GM11168 (cell line): Measurements from ENCODE around the gene NT5C3A.
"Not testable (repeated sequence)": the region's sequence is repeated elsewhere in the genome, so short reads cannot be mapped to it uniquely, and the experiment has no call there.

Experiments used
- in situ Hi-C: fragments of 300-500 bp; cut with MboI; formaldehyde crosslinking; loops from one replicate; pipeline ENCODE4 v1.12.0; 2022; ENCODE audit warnings: low sequenced_read_pairs; ENCODE audit not compliant: unreplicated experiment

NT5C3A gene

DNA sequence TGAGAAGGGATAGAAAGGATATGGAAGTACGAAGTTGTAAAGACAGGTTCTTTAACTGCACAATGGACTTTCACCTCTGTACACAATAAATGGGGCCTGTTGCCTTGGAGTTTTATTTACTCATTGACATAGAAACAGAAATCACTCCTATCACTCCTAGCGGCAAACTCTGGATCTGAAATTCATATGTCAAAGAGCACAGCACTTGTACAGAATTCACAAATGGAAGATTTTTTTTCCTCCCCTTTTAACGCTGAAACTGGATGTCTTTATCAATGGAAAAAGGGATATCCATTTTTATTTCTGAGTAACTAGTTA, 18.2 kb downstream of the NT5C3A start:
- in situ Hi-C loops: no loop called here

DNA sequence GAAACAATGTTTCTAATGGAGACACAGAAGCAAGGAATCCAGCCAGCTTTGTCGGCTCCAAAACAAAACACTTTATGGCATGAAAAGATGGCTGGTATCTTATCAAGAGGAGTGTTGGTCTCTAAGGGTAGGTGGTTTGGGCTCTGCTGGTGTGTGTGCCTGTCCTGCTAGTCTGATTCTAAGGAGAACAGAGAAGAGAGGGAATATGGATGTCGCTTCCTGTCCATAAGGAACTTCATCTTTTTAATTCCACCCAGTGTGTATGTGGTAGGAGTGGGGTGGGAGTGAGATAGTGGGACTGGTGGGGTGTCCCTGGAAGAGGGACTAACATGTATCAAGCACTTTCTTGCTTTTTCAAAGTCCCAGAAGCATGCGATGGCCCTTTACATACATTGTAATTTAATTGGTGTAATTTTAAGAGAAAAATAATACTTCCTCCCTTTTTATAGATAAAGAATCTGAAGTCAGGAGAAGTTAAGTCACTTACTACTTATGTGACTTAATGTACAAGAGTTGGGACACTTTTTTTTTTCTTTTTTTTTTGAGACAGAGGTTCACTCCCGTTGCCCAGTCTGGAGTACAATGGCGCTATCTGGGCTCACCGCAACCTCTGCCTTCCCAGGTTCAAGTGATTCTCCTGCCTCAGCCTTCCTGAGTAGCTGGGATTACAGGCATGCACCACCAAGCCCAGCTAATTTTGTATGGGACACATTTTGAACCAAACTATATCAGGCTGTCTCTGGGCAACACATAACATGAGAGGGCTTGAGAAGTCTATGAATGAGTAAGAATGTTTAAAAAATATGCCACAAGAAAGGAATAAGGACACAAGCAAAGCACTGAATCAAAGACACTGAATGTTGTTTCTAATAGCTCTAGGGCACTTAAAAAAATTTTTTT, 18.8 kb downstream of the NT5C3A start:
- in situ Hi-C loops: no loop called here

DNA sequence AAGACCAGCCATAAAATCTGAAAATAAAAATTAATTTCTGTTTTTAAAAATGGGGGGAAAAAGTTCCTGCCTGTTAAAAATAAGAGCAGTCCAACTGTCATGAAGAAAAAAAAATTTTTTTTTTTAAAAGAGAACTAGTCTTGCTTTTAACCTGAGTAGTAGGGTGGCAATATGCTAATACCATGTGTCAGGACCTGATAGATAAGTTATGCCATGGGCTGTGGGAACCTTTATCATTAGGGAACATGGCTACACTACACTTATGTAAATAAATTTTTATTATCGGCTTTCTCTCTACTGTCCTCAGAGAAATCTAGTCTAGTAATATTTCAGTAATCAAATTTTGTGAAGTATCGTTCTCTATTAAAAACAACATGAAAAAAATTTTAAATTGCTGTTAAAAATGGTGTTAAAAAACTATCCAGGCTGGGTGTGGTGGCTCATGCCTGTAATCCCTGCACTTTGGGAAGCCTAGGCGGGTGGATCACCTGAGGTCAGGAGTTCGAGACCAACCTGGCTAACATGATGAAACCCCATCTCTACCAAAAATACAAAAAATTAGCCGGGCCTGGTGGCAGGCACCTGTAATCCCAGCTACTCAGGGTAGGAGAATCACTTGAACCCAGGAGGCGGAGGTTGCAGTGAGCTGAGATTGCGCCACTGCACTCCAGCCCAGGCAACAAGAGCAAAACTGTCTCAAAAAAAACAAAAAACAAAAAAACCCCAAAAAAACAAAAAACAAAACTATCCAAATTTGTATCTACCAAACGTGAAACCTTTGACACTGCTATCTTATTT, 20.7 kb downstream of the NT5C3A start:
- in situ Hi-C loops: no loop called here

DNA sequence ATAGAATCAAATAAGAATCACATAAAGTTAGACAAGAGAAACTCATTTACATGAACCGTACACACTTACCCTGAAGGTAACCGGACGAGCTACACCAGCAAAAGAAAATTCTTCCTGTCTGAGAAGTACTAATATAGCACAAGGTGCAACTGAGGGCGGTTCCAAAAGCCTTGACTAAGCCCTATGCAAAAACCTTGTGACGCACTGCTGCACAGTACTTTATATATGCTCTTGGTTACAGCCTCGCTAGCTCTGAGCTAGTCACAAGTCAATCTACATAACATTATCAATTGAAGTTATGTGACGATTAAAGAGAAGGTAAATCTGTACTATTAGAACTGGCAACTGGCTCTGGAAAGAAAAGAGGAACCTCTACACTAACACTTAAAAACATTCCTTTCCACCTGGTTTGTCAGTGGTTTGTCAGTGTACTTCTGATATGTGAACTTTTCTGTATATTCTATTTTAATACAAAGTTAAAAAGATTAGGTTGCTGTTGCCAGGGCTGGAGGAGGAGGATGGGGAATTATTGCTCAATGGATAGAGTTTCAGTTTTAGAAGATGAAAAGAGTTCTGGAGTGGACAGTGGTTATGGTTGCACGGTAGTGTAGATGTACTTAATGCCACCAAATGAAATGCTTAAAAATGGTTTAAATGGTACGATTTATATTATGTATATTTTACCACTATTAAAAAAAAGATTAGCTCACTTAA, 21.6 kb downstream of the NT5C3A start:
- in situ Hi-C loops: no loop called here

DNA sequence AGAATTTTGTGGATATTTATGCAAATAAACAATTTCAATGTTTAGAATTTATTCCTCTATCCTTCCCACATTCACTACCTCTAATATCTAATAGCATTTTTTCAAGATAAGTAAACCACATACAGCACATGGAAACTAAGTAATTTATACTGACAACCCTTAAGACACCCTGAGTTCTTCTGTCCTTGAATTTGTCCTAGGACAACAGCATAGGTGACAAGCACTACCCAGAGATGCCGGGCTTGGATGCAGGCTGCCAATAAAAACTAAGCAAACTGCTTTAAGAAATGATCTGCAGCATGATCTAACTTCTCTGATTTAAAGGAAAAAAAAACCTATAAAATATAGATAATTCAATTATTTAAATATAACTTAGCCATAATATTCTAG, 22.7 kb downstream of the NT5C3A start:
- in situ Hi-C loops: no loop called here

DNA sequence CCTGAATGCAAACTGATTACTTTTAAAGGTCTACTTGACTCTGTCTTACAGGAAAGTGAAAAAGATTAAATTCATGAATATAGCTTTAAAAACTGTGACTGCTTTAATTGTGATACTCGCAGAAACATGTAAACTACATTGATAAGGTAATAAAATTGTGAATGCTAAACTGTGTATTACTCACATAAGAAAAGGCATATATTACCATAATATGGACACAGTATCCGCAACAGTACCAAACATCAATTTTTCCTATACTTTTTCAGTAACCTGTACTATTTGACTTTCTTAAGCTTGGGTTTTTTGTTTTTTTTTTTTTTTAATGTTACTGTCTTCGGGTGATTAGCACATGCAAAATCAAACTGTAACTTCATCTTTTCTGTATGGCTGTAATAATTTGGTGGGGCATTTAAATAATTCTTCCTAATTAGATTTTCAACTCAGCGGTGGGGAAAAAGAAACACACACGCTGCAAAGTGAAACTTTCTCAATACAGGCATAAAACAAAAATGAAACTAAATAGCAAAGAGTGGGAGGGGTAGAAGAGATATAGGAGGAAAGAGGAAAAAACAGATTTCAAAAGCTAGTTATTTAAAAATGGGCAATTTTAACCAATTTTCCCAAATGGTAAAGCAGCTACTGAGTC, 23.2 kb downstream of the NT5C3A start:
- in situ Hi-C loops: no loop called here

DNA sequence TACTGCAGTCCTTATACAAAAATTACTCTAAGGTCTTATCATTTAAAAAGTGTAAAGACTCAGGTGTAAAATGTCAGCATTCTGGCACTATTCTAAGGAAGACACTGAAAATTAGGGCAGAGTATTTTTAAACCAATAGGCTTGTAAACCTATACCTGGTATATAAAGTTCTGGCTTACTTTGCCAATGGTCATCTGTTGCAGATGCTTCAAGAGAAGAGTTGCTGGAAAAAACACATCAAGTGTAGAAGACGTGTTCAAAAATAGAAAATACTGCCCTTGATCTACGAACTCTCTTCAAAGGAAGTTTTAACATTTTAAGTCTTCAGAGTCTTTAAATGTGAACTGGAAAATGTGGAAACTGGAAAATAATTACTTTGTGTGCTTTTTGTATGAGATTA, 23.9 kb downstream of the NT5C3A start:
- in situ Hi-C loops: no loop called here

DNA sequence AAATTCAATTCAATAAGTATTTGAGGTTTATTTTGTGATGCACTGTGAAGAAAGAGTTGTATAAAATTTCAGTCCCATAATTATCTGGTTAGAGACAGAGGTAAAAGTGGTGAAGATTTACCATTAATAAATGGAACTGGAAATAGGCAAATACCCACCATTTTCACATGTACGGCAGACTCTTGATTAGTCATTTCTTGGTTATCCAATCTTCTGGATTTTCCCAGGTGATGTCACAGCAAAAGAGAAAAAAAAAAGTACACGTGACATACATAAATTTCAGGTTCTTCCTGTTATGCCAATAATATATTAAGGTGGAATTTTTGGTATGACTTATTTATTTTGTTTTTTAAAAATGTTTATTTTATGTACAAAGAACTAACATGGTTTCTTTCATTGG, 26.8 kb downstream of the NT5C3A start:
- in situ Hi-C loops: no loop called here

DNA sequence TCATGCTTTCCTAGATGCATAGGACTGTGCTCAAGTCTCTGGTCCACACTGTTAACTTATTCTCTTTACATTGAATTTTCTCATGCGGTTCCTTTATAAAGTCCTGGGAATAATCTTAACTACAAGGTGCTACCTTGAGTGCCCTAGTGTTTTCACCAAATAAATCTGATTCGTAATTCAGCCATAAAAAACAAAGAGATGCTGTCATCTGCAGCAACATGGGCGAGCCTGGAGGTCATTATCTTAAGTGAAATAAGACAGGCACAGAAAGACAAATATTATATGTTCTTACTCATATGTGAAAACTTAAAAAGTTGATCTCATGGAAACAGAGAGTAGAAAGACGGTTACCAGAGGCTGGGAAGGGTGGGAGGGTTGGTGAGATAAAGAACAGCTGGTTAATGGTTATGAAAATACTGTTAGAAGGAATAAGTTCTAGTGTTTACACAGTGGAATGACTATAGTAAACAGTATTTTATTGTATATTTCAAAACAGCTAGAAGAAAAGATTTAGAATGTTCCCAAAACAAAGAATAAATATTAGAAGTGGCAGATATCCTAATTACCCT, 38.3 kb downstream of the NT5C3A start:
- in situ Hi-C loops: no loop called here

DNA sequence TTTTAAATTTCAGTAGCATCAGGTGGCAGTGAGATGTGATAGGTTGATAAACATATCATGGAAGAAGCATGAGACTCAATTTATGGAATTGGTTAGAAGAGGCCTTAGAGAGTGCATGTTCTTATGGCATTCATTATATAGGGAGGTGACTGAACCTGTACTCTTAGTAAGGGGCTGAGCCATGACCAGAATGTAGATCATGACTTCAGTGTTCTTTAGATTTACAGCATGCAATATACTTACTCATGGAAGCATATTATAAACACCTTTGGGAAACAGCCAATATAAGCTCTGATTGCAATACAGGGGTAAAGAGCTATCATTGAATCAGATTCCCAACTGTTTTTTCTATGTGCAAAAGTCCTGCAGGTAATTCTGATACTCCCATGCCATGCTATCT, 50.2 kb downstream of the NT5C3A start:
- in situ Hi-C loops: no loop called here

DNA sequence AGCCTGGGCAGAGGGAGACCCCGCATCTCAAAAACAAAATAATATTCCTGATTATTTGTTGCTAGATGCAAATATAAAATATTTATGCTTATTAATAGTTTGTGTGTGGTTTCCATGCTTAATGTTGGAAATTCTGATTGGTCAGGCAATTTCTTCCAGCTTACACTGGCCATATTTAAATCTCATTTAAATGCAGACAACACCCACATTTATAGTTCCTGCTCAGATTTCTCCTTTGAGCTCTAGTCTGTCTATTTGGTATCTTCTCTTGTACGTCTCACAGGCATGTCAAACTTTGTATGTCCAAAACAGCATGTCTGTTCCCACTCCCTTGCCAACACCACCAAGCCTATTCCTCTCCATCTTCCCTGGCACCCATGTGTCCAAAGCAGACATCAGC, 52.8 kb downstream of the NT5C3A start:
- in situ Hi-C loops: no loop called here

DNA sequence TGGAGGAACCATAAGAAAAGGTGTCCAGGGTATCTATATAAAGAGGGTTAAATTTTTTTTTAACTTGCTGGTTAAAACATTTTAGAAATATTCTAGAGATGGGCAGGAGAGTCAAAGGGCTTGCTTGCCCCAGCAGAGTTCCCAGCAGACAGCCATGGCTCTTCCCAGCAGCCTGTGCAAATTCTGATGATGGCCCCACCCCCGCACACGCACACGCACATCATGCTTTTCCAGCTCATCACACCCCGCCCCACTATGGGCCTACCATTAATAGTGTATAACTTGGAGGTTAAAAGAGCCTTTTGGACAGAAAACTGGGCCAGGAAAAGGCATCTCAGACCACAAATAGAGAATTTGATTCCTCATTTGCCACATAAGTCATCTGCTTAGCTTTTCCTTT, 56.9 kb downstream of the NT5C3A start:
- in situ Hi-C loops: not testable (repeated sequence)

DNA sequence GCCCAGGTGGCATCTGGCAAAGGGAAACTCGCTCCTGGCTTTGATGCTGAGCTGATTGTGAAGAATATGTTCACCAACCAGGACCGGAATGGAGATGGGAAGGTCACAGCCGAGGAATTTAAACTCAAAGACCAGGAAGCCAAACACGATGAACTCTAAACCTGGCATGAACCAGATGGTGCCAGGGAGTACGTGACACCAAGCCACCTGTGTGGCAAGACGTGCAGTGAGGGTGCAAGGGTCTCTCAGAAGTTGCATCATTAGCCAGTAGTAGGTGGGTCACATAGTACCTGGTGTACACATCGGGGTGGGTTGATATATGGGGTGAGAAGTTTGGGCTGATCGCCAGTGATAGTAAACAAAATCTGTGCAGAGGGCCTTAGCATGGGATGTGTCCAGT, 57.4 kb downstream of the NT5C3A start:
- in situ Hi-C loops: not testable (repeated sequence)

DNA sequence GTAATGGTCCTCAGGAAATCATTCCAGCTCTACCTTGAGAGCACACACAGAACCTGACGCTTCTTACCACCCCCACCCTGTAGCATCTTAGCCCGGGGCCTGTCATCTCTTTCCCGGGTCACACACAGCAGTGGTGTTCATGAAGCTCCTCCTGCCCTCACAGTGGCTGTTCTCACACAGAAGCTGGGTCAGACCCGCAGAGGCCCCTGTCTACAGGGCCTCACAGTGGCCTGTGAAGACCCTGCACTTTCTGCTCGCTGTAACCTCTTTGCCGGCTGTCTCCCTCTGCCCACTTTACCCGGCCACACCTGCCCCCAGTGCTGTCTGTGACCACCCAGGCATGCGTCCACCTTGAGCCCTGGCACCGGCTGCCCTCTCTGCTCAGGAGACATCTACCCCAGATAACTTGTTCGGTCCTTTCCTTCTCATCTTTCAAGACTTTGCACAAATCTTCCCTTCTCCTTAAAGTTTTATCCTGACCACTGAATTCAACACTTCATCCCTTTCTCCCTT, 58.4 kb downstream of the NT5C3A start:
- in situ Hi-C loops: not testable (repeated sequence)

DNA sequence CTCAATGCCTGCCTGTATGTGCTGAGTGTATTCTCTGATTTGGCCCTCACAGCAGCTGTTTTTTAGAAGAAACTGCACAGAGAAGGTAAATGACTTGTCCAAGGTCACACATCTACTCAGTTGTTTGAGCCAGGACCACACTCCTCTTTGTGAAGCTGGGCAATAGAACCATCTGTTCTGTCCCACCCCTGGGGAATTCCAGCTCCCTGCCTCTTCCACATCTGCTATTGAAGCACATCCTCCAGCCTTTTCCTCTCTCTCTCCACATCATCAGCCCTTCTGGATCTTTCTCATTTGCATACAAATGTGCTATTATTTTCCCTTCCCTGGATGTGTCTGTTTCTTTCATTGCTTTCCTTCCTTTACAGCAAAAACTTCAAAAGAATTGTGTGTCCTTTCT, 59.5 kb downstream of the NT5C3A start:
- in situ Hi-C loops: not testable (repeated sequence)

DNA sequence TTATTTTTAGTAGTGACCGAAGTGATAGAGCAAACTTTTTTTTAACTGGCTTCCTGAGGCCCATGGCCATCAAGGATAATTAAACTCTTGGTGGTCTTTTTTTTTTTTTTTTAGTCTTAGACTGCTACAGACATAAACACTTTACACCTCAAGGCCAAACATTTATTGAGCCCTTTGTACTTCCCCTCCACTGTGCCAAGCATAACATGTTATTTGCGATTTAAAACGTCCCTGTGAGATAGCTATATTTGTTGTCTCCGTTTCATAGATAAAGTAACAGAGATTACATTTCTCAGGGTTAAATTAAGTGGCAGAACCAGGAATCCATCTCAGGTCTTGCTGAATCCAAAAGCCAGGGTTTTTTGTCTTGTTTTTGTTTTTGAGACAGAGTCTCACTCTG, 63.2 kb downstream of the NT5C3A start:
- in situ Hi-C loops: not testable (repeated sequence)

DNA sequence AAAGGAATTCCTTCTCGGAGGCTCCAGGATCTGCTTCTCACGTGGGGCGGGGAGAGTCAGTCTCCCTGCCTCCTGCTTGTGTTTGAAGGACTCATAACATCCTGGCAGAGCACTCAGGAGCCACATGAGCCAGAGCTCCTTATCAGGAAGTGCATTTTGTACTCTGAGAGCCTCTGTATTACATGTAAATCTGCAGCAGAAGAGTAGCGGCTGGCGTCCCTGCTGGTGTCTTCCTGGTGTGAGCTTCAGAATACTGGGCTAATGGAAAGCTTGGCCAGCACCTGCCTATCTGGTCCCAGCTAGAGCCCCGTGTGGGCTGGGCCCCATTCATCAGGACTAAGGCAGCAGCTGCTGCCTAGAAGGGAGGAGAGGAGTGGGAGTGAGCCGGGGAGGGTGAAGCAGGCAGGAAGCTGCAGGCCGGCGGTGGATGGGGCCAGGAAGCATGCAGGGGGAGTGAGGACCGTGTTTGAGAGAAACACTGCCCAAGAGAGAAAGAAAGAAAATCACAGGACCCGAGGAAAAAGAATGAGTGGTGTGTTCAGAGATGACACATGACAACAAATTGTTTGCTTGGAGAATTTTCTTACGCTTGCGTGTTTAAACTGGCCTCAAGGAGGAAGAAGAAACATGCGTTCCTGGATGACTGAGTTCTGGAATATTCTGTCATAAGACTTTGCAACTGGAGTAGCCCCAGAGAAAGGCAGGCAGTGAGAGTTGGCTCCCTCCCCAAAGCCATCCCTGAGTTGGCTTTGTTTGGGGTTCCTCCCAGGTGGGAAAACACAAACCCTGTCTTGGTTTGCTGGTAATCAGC, 64.0 kb downstream of the NT5C3A start:
- in situ Hi-C loops: not testable (repeated sequence)

DNA sequence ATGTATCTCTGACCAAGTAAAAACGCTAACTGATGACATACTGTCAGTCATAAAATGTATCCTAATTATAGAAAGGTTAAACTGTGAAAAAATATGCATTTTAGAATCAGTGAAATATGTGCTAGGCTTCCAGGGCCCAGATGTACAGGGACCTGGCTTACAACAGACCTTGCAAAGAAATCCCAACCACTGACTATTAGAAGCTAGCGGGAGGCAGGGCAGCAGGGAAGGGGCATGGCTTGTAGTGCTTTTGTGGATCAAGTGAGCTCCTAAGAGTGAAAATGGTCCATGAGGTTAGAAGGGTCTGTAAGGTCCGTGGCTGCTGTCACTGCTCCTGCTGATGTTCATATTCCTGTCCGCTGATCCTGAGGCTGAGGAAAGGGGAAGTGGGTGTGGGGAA, 64.6 kb downstream of the NT5C3A start:
- in situ Hi-C loops: not testable (repeated sequence)

DNA sequence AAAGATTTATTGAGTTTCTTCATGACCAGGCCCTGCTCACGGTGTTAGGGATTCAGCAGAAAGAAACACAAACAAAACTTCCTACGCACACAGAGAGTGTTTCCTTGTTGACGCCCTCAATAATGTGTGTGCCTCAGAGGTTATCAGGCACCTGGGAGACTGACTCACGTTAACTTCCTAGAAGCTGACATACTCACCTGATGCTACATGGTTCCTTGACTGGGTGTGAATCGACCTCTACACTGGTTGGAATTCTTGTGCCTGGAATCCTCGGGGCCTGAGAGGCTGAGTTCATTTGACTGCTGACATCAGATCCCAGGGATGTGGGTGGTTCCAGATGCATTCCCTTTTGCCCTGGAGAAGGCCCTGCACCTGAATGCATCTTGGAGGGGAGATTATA, 69.8 kb downstream of the NT5C3A start:
- in situ Hi-C loops: not testable (repeated sequence)
